GM18507 (cell line): ENCODE results near the gene EPHB1.

Experiments used
- DNase-seq: peaks from one replicate; pipeline ENCODE4 v3.0.0; 2011; ENCODE audit warnings: low read depth; ENCODE audit not compliant: insufficient read length; ENCODE audit errors: extremely low spot score
- FAIRE-seq: peaks from 2 replicates; lab custom pipeline; 2011; peaks lifted over from hg19 to GRCh38; lab: Jason Lieb, UNC

The EPHB1 gene

GRCh38 chr3:135272026-135272669, 477.1 kb downstream of the EPHB1 start:
- FAIRE-seq, result no peak
- DNase-seq, result no peak

- FAIRE-seq (no peak), DNase-seq (no peak)
These were observed 497.1 kb downstream of the EPHB1 start for GRCh38 chr3:135292162-135292561.

GRCh38 chr3:135301670-135302069, 506.6 kb downstream of the EPHB1 start:
- FAIRE-seq (no peak), DNase-seq (no peak)

GRCh38 chr3:135304378-135304777, 509.3 kb downstream of the EPHB1 start:
- DNase-seq (no peak), FAIRE-seq (no peak)
